CD4-positive, alpha-beta T cell treated with Interleukin-21 for 1 hour (primary cell): ENCODE measurements around the gene RAB3A.
"Not testable (repeated sequence)": the region's sequence is repeated elsewhere in the genome, so short reads cannot be mapped to it uniquely, and the experiment has no call there.

Experiments
- DNase-seq: peaks from one replicate; pipeline ENCODE4 v3.0.0-alpha.2; 2020

RAB3A gene

GRCh38 chr19:18223860-18224524 lies 20.1 kb upstream of the RAB3A start:
- DNase-seq: peak; percentile 27

DNA sequence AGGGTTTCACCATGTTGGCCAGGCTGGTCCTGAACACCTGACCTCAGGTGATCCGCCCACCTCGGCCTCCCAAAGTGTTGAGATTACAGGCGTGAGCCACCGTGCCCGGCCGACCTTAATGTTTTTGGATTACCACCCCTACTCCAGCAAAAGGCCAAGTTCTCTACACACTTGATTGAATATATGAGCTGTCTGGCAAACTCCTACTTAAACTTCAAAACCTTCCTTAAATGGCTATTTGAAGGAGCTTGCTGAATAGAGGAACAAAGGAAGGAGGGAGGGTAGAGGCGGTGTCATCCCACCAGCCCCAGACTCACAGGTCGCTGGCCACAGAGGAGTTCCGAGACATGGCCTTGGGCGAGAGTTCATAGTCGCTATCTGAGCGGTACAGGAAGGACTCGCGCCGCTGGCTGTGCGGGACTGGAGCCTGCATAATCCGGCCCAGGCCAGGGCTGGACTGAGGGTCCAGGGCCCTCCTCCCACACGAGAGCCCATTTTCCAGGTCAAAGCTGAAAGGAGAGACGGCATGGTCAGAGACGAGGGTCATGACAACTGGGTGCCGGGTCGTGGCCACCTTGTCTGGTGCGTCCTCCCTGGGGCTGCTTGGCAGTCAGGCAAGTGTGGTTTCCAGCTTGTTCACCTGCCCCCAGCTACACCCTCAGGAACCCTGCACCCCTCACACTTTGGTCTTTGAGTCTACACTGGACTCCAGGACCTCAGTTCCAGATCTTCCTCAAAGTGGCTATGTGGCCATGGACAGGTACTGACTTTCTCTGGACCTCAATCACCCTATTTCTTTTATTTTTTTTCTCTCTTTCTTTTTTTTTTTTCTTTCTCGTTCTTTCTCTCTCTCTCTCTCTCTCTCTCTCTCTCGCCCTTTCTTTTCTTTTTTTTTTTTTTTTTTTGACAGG lies 18.2 kb upstream of the RAB3A start:
- DNase-seq: no peak

DNA sequence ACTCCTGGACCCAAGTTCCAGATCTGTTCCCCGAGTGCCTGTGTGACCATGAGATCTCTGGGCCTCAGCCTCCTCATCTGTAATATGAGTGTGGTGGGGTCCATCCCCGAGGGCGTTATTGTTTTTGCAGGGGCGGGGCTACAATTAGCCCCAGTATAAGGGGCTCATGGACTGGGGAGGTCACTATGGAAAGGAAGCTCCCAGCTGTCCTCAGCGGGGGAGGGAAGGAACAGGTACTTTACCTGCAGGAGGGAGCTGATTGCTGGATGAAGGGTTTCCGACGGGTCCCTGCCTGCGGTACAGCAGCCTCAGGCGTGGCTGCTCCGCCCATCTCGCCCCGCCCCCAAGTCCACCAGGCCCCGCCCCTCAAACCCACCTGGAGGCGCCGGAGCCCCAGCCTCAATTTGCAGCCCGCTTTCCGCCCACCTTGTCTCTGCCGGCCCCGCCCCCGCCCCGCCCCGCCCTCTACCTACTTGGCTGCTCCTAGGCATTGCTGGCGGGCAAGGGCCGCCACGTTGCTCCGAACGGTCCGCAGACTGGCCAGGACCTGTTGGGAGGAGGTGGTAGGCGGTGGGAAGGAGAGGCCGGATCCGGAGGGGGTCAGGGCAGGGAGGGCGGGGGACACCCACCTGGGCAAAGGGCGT lies 16.9 kb upstream of the RAB3A start:
- DNase-seq: no peak

GRCh38 chr19:18219911-18220631 lies 16.2 kb upstream of the RAB3A start:
- no peak for DNase-seq

DNA sequence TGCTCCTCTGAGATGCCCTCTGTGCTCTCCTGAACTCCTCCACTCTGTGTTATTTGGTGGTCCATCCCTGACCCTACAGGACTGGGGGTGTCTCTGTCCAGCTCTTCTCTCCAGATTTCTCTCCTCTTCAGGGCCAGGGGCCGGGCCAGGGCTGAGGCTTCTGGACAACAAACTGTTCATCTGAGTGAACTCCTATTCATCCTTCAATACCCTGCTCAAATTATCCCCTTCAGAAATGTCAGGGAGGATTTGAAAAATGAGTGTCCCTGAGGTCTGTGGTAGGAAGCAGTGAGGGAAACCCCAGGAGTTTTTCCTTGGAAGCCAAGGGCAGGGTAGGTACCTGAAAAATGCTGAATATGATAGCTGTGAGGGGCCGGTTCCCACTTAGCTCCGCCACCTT lies 14.8 kb upstream of the RAB3A start:
- DNase-seq: no peak

- DNase-seq: no peak
Observed at GRCh38 chr19:18218159-18218558, 14.3 kb upstream of the RAB3A start.

- no peak for DNase-seq
Observed at GRCh38 chr19:18216789-18217188, 12.9 kb upstream of the RAB3A start.

DNA sequence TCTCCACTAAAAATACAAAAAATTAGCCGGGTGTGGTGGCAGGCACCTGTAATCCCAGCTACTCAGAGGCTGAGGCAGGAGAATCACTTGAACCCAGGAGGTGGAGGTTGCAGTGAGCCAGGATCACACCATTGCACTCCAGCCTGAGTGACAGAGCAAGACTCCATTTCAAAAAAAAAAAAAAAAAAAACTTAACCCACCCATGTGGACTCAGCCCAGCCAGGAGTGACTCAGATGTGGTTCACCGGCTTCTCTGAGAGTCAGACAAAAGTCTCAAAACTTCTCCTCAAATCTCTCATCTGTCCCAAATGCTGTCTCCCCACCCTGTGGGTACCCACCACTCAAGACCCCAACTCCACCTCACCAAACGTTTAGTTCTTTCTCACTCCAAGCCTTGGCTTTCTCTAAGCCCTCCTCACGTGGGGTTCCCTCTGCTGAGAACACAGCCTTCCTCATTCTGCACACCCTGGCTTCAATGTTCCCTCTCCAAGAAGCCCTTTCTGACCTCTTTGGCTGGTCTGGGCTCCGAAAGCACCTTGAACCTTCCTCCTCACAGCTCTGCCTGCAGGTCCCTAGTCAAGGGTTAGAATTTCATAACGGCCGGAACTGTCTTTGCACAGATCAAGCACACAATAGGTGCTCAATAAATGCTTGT lies 11.1 kb upstream of the RAB3A start:
- DNase-seq: no peak

- DNase-seq: no peak
Observed at GRCh38 chr19:18211683-18212082, 7.8 kb upstream of the RAB3A start.

DNA sequence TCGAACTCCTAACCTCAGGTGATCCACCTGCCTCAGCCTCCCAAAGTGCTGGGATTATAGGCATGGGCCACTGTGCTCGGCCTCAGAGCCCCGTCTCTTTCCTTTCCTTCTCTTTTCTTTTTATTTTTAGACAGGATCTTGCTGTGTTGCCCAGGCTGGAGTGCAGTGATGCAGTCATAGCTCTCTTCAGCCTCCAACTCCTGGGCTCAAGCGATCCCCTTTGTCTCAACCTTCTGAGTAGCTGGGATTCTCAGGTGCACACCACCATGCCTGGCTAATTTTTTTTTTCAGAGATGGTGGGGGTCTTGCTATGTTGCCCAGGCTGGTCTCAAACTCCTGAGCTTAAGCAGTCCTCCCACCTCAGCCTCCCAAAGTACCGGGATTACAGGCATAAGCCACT lies 6.1 kb upstream of the RAB3A start:
- DNase-seq: not testable (repeated sequence)

GRCh38 chr19:18208098-18208951 lies 4.5 kb upstream of the RAB3A start:
- DNase-seq: peak; percentile 48

GRCh38 chr19:18206018-18206417 lies 2.2 kb upstream of the RAB3A start:
- DNase-seq: no peak

DNA sequence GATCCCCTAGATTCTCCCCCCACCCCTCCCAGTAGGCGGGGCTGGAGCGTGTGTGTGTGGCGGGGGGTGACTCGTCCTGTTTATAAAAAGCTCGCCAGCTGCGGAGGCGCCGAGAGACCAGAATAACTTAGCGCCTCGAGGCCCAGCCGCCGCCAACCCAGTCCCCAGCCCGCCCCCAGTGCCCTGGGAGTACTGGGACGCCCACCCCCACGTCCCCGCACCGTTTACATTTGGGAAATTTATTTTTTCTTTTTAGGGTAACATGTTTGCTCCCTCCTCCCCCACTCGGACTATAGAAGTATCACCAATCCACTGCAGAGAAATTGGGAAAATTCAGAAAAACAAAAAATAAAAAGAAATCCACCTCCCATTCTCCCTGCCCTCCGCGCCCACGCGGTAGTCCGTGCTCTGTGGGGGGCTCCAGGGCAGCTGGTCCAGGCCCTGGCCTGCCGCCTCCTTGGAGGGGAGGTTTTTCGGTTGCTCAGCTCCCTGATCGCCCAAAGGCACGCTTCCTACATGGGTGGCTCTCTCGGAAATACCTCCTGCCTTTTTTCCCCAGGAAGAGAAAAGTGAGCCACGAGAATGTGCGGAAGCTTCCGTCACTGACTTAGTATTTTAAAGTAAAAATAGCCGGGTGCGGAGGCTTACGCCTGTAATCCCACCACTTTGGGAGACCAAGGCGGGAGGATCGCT lies 1.5 kb upstream of the RAB3A start:
- DNase-seq: peak; percentile 60

DNA sequence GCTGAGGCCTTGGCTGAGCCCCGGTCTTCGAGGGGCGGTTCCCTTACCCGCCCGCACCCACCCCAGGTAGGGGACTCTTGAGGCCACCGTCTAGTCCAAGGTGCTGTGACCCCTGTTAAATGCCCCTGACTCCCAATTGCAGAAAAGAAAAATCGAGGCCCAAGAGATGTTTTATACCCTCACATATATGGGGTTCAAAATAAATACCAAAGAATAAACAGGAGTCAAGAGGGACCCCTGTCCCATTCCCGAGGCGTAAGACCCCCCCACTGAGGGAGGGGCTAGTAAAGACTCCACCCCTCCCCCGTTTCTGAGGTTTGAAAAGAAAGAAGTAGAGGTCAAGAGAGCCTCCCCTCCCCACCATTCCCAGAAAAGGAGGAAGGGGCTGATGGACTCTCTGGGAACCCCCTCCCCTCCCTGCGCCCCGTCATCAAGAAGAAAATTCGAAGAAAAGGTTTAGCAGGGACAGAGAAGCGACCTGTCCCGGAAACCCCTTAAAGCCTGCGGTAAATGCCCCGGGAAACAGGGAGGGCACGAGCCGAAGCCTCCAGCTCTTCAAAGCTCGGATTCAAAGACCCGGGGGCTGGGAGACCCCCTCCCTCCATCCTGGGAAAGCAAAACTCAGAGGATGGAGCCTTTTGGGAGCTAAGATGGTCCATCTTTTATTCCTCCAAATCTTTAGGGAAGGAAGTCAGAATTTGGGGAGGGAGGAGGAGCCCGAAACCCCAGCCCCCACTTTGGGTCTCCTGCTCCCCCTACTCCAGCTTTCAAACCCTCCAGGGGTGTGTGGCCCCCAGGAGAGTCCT lies 755 bp upstream of the RAB3A start:
- no peak for DNase-seq

GRCh38 chr19:18203408-18203862 lies 407 bp downstream of the RAB3A start:
- peak; percentile 63 for DNase-seq

DNA sequence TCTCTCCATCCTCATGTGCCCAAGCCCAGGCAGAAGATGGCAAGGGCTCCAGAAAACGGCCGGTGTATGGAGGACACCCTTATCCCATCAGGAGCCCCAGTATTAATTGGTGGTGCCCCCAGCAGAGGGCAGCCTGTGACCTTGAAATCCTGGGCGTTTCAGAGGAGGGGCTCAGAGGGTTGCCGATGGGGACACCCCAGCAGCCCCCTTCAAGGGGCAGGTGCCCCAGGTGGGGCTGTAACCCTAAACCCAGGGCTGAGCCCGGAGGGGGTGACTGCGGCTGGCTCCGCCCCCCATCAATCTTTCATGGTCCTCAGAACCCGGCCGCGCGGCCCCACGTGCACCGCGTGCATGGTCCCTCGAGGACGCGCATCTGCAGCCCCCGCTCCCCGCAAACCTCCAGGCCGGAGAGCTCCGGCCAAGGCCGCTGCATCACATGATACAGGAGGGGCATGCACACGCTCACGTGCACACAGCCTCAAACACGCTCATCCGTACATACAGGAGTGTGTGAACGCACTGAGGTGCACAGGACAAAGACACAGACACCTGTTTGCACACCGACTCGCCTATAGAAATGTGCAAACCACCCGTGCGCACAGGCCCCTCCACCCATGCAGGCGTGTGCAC lies 949 bp downstream of the RAB3A start:
- peak; percentile 36 for DNase-seq

GRCh38 chr19:18202397-18202777 lies 1.5 kb downstream of the RAB3A start:
- DNase-seq: no peak

DNA sequence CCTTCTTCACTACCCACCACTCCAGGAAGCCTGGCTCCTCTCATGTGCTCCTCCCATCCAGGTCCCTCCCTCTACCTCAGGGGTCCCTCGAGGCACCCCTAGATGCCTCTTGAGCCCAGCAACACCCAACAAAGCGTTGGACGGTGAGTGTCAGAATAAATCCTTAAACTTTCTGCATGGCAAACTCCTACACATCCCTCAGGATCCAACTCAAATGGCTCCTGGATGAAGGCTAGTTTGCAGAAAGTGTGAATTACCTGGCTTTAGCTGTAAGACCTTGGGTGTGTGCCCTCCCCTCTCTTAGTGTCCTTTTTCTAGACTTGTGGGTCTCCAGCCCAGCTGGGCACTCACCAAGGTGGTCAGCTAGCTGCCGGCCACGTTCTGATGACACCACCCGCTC lies 5.5 kb downstream of the RAB3A start:
- no peak for DNase-seq

- no peak for DNase-seq
Observed at GRCh38 chr19:18197941-18198340, 5.9 kb downstream of the RAB3A start.

GRCh38 chr19:18197306-18197705 lies 6.5 kb downstream of the RAB3A start:
- DNase-seq: no peak
